HG02610 (cell line): ENCODE data around the gene GTPBP10.
"Not testable (repeated sequence)": the region's sequence is repeated elsewhere in the genome, so short reads cannot be mapped to it uniquely, and the experiment has no call there.

Experiments used
- ATAC-seq: cut with Tn5 transposase; IDR thresholded peaks from one replicate; pipeline ENCODE4 v1.9.1; 2021; ENCODE audit warnings: mild to moderate bottlenecking, moderate library complexity; ENCODE audit not compliant: unreplicated experiment

GTPBP10 gene

DNA sequence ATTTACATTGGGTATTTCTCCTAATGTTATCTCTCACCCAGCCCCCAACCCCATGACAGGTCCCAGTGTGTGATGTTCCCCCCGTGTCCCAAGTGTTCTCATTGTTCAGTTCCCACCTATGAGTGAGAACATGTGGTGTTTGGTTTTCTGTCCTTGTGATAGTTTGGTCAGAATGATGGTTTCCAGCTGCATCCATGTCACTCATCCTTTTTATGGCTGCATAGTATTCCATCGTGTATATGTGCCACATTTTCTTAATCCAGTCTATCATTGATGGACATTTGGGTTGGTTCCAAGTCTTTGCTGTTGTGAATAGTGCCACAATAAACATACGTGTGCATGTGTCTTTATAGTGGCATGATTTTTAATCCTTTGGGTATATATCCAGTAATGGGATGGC lies 3.5 kb downstream of the GTPBP10 start:
- not testable (repeated sequence) for ATAC-seq

DNA sequence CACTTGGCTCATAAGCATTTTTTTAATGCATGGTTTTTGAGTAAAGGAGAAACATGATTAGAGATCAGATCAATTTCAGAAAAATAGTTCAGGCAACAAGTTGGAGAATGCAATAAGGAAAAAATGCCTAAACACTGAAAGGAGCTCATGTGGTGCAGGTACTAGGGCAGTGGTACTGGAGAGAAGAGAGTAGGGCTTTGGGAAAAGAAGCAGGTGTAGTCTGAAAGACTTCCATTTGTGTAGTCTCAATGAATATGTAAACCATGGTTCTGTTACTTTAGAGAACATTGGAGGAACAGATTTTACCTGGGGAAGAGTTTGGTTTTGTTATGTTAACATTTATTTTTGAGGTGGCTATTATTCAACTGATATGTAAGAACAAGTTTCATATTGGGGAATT lies 5.5 kb downstream of the GTPBP10 start:
- no peak for ATAC-seq

DNA sequence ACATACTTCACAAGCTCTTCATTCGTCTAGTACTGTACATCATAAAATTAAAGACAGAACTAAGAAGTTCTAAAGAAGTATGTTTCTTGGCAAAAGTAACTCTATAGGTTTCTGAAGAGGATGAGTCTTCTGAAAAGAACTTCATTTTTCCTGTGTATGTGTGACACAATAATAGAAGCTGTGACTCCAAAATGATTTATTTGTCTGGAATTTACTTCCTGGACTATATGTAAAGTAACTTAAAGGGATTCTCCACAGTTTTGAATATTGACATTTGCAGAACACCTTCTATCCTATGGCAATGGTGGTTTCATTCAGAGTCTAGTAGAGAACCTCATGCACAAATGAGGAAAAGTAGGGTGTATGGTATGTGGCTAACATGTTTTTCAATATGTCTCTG lies 36.9 kb downstream of the GTPBP10 start:
- no peak for ATAC-seq

DNA sequence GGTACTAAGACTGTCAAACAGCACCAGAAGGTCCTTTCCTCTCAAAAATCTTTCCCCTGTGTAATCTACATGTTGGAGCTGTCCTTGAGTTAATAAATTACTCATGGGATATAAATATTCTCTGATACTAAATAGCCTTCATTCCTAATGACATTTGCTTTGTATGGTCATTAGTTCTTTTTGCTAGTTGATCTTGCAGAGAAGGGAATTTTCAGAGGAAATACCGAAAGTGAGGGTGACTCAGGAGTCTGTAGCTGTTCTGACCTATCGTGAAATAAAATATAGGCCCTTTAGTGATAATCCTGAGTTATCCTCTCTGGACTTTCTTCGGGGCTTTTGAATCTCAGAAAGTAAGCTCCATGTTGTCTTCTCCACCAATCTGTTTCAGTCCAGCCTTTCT lies 37.3 kb downstream of the GTPBP10 start:
- ATAC-seq = no peak

DNA sequence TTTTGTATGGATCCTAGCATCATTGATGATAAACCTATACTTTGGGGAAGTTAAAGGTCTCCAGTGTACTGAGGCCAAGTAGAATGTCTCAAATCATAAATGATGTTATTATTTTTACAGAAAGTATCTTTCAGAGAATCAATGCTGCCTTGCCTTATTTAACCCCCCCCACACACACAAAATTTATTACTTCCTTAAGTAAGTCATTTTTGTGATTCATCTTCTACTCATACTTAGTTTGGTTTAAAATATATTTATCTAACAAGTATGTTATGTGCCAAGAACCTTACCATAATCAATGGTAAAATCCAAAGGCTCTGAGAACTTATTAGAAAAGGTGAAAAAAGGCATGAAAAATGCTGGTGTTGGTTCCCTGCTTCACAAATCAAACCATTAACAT lies 37.9 kb downstream of the GTPBP10 start:
- ATAC-seq = no peak

DNA sequence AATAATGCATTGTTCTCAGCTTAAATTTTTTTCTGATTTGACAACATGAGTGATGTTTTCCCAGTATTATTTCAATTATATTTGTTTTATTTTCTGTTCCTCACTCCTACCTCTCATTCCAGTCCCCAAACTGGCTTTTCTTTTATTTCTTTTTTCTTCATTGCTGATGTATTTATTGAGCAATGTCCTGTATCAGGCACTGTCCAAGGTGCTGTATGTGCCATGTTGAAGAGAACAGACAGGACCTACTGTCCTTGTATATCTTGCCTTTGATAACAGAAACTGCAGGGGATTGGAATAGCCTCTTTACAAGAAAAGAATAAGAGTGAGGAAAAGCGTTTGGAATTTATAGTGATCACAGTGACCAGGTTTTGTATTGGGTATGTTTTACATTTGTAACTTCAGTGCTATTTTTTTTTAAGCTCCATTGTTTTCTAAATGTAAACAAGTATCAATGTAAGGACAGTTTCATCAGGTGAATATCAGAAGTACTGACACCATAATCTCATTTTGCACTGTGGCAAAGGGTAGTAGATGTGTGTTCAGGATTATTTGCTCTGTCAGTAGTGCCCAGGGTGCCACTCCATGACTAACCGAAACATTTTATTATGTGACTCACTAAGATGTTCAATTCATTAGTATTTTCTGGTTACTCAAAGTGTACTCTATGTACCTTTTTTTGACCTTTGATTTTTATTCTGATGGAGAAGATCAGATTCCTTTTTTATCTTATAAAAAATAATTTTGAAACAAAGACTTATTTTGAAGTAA lies 41.1 kb downstream of the GTPBP10 start:
- no peak for ATAC-seq

DNA sequence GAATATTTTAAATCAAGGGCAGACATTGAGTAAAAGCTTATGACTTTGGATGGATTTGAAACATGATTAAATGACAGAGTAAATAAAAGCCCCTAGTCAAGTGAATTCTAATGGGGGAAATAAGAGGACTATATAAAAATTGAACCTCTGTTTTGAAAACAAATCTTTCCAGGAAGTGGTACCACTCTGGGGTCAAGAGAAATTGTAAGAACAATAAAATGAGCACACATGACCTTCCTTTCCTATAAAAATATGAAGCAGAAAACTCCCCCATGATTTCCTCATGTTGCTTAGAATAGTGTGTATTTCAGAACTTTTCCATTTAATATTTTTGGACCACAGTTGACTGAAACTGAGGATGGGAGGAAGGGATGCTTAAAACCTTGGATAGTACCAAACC lies 44.4 kb downstream of the GTPBP10 start:
- ATAC-seq = no peak

DNA sequence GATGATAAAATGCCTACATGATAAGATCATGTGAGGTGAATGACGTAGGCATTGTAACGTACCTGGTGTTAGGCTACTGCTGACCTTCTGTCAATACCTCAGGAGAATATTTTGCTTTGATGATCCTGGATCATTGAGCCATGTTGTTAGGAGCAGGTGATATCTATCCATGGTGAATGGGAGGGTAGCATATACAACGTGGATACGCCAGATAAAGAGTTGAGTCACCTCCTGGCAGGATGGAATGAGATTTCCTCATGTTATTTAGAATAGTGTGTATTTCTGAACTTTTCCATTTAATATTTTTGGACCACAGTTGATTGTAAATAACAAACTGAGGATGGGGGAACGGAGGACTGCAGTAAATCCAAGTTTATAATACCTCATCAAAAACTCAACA lies 45.0 kb downstream of the GTPBP10 start:
- no peak for ATAC-seq

DNA sequence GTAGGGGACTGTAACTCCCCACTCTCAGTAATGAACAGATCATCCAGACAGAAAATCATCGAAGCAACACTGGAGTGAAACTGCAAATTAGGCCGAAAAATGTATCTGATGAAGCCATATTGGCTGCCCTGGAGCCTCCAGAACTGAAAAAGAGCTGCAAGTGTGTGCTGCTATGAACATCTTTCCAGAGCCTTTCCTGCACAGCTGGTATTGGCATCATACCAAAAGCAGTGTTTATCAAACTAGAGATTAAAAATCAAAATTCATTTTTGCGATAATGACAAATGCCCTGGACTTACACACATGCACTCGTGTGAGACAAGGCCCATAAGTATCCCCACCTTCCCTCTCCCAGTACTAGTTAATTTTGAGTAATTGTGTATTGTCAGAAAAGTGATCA lies 49.9 kb downstream of the GTPBP10 start:
- ATAC-seq = no peak

DNA sequence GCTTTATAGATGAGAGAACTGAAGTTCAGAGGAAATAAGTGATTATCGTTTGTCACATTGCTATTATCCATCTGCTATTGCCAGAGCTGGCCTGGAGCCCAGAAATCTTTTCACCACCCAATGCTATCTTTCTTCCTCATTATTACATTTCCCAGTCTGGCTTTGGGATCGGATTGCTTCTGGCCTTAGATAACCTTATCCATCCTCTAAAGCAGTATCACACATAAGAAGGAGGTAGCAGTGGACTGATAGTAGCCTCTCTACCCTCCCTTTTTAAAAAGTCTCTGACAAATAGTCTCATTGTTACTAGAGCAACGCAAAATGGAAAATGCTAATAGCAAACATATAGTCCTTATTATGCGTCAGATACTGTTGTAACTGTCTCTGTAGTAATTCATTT lies 55.5 kb downstream of the GTPBP10 start:
- no peak for ATAC-seq

DNA sequence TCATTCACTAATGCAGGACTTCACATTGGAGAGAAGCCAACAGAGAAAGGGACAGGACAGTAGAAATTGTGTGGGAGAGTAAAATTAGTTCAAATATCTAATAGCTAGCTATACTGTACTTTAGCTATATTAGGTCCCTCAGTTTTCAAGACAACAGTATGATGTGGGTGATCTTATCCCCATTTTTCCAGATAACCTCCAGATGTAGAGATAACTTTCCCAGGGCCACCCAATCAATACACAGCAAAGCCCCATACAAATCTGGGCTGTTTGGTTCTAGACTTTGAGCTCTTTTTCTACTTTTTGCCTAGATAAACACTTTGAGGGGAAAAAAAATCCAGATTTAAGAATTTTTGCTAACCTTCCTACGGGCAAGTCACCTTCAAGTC lies 56.3 kb downstream of the GTPBP10 start:
- ATAC-seq = no peak

DNA sequence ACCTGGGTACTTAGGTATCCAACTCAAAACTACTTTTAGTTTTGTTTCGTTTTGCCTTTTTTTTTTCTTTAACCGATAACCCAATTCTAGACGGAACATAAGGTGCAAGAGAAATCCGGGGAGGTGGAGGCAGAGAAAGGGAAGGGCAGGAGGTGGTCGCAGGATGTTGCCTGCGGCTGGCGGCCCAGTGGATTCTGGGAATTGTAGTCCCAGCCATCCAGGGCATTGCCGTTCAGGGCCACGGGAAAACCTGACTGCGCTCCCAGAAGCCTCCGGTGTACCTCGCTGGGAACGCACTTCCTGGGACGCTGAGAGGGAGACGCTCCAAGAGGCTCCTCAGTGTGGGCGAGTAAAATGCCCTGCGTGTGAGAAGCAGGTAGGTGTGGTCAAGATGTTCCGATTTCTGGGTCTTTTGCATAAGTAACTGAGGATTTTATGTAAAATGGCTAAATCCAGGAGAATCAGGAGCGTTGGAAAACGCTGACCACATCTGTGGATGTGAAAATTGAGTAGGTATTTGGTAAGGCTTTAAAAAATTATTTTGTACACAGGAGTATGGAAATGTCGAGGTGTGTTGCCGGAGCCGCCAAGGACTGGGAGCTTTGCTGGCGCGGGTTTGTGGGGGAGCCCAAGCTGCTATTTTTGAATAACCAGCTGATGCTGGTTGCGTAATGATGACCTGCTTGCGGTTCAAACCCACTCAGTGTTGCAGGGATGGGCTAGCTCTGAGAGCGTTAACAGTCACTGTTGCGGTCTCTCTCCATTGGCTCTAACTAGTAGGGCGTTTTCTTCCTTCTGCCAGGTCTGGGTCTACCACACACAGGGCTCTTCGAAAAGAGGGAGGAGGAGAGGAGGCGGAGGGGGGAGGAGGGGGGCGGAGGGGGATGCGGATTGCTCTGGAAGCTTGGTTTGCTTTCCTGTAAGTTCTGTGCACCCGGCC lies 56.9 kb downstream of the GTPBP10 start, which contains the start of gene CLDN12:
TSS of gene CLDN12 (plus strand) at position 288 of the 940 bp plus-strand sequence. CDS start 9,216 bp downstream, outside the sequence.
- peak; percentile 97 for ATAC-seq

DNA sequence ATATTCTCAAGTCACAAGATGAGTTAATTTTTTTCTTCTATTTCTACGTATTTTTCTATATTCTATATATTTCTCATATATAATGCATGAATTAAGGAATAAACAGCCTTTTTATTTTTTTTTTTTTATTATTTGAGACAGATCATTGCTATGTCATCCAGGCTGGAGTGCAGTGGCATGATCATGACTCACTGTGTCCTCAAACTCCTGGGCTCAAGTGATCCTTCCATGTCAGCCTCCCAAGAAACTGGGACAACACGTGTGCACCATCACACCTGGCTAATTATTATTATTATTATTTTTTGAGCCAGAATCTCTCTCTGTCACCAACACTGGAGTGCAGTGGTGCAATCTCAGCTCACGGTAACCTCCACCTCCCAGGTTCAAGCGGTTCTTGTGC lies 58.3 kb downstream of the GTPBP10 start:
- ATAC-seq = no peak

DNA sequence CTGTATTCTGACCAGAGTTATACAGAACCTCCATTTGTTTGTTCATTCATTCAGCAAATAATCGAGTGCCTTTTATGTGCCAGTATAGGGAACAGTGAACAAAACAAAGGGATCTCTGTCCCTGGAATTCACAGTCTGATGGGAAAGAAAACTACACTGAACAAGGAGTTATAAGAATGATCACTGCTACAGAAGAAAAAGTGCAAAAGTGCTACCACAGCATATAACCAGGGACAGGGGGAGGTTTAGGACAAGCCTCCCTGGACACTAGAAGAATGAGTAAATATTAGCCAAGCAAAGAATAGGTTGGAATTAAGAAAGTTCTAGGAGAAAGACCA lies 60.9 kb downstream of the GTPBP10 start:
- no peak for ATAC-seq

DNA sequence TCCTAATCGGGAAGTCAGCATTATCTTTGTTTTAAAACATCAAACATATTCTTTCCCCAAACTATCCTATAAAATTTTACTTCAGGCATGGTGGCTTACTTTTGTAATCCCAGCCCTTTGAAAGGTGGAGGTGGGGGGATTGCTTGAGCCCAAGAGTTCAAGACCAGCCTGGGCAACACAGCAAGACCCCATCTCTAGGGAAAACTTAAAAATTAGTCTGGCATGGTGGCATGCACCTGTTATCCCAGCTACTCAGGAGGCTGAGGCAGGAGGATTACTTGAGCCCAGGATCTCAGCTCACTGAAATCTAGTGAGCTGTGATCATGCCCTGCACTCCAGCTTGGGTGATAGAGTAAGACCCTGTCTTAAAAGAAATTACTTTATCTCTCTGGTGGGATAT lies 61.6 kb downstream of the GTPBP10 start:
- no peak for ATAC-seq

DNA sequence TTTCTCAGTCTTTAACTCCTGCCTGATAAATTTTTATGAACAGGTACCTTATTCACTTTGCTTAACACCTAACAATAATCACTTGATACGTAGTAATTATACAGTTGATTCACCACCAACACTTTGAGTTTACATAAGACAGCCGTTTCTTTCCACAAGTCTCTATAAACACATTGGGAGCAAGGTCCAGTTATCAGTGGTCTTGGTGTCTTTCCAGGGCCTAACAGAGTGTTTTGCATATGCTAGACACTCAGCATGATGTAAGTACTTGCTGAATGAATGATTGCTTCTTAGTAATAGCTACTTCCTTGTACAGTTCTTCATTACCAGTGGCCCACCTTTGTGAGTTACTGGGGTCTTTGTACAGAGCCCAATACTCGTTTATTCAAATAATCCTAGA lies 63.2 kb downstream of the GTPBP10 start:
- ATAC-seq = no peak

DNA sequence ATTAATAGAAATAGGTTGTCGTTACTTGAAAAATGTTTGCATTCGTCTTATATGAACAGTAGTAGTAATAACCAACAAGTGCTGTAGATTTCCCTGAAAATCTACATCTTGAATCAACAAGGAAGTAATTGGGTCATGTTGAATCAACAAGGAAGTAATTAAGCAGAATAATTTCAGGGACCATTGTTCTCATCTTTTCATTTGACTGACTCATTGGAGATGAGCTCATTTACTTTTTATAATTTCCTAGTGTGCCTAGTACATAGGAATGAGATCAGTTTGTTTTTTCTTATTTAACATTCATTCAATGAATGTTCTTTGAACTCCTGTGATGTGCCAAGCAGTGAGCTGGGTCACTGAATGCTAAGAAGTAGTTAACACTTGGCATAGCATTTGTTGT lies 65.0 kb downstream of the GTPBP10 start:
- no peak for ATAC-seq

DNA sequence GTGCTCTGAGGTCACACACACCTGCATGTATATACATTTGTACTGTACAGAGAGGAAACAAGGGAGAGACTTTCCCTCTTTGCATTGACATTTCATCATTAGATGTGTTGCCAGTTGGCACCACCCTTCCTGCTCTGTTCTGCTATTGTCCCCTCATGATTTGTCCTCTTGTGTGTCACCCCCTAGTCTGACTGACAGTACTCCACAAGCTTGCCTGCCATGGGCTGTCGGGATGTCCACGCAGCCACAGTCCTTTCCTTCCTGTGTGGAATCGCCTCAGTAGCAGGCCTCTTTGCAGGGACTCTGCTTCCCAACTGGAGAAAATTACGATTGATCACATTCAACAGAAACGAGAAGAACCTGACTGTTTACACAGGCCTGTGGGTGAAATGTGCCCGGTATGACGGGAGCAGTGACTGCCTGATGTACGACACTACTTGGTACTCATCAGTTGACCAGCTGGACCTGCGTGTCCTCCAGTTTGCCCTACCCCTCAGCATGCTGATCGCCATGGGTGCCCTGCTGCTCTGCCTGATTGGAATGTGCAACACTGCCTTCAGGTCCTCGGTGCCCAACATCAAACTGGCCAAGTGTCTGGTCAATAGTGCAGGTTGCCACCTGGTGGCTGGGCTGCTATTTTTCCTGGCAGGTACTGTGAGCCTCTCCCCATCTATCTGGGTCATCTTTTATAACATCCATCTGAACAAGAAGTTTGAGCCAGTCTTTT lies 66.1 kb downstream of the GTPBP10 start:
- no peak for ATAC-seq

DNA sequence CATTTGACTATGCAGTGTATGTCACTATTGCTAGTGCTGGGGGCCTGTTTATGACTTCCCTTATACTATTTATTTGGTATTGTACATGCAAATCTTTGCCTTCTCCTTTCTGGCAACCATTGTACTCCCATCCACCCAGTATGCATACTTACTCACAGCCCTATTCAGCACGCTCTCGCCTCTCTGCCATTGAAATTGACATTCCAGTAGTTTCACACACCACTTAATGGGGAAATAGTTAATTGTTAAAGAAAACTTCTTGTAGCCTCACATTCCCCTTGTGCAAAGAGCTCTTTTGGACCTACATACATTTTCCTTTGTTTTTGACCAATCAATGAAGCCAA lies 66.6 kb downstream of the GTPBP10 start:
- ATAC-seq = no peak

DNA sequence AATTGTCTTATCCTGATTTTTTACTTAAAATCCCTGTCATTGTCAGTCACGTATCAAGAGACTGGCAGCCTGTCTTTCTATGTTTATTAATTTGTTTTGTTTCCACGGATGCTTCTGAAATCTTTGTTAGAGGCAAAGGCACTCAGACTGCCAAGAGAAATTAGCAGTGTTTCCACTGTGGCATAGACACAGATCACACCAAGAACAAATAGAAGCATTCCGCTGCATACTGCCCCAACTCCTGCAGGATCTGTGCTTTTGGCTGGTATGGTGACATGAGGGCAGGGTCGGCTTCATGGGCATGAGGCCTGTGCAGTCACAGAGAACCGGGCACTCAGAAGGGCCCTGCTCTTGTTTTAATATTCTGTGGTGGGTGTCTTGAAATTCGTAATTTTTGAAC lies 75.1 kb downstream of the GTPBP10 start:
- ATAC-seq = no peak

DNA sequence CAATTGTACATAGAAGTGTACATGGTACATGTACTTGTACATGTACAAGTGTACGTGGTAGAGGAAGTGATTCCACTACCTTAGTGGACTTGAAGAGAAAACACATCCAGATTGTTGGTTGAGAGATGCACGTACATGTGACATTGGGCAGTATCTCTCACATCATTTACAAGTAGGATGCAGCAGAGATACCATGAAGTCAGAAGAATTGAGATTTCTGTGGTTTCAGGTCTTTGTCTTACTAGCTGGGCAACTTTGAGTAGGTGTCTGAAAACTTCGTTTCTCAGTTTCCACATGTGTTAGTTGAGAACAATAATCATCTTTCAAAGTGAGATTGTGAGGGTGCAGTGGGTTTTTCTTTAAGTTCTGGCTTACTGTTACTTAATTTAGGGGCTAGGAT lies 78.2 kb downstream of the GTPBP10 start:
- ATAC-seq = peak; percentile 91

DNA sequence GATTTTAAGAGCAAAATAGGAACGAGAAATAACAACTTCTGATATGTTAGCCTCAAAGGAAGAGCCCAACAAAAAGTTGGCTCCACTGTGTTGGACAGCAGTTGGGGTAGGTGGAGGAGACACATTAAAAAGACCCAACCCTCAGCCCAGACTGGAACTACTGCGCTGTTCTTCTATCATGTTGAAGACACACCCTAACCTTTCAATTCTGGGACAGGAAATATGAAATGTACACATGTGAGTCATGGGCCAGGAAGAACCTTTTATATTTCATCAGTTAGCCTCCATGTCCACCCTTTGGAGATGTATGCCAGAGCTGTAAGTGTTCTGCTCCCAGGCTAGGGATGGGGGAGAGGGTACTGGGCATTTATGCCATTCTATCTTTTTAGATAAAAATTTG lies 78.9 kb downstream of the GTPBP10 start:
- ATAC-seq = no peak
